Endodermal cell (in vitro differentiated cells): Measurements from ENCODE around the gene SMG6. TPM values are rescaled to one million over a fixed set of nuclear protein-coding genes. Genes with fewer than 3 reads are reported as not detected.
"Not testable (repeated sequence)": the region's sequence is repeated elsewhere in the genome, so short reads cannot be mapped to it uniquely, and the experiment has no call there.

ENCODE experiments used
- DNase-seq: peaks from one replicate; pipeline ENCODE4 v3.0.0-alpha.2; 2017
- H3K27ac ChIP-seq: 2 replicates; pipeline ENCODE4 v1.5.1; 2013; ENCODE audit warnings: mild to moderate bottlenecking, low read depth, low read length, moderate library complexity
- H3K27me3 ChIP-seq: 2 replicates; pipeline ENCODE4 v1.6.1; 2013; ENCODE audit warnings: mild to moderate bottlenecking, low read length, moderate library complexity; ENCODE audit not compliant: insufficient read depth, control insufficient read depth, poor library complexity, severe bottlenecking
- H3K36me3 ChIP-seq: 2 replicates; pipeline ENCODE4 v1.7.0; 2013; ENCODE audit warnings: mild to moderate bottlenecking, low read length, moderate library complexity; ENCODE audit not compliant: control insufficient read depth, insufficient read depth
- H3K4me1 ChIP-seq: one replicate; pipeline ENCODE4 v1.7.0; 2013; ENCODE audit warnings: low read length; ENCODE audit not compliant: control insufficient read depth, insufficient read depth
- H3K4me3 ChIP-seq: 2 replicates; pipeline ENCODE4 v1.5.1; 2013; ENCODE audit warnings: mild to moderate bottlenecking, low read length, moderate library complexity
- H3K9ac ChIP-seq: 2 replicates; pipeline ENCODE4 v1.6.1; 2013; ENCODE audit warnings: mild to moderate bottlenecking, low read length, moderate library complexity; ENCODE audit not compliant: poor library complexity, severe bottlenecking; ENCODE audit errors: extremely low read depth
- H3K9me3 ChIP-seq: 2 replicates; pipeline ENCODE4 v1.6.1; 2013; ENCODE audit warnings: mild to moderate bottlenecking, low read length, moderate library complexity; ENCODE audit not compliant: control insufficient read depth
- H3K27ac Mint-ChIP-seq: 2 replicates; pipeline ENCODE4 v1.8.0; 2020; ENCODE audit warnings: mixed read lengths
- H3K27me3 Mint-ChIP-seq: 2 replicates; pipeline ENCODE4 v1.8.0; 2021; ENCODE audit warnings: mild to moderate bottlenecking, mixed read lengths; ENCODE audit not compliant: insufficient read depth
- H3K36me3 Mint-ChIP-seq: 2 replicates; pipeline ENCODE4 v1.8.0; 2020; ENCODE audit warnings: low read depth, mixed read lengths
- H3K4me1 Mint-ChIP-seq: 2 replicates; pipeline ENCODE4 v1.8.0; 2020; ENCODE audit warnings: mixed read lengths
- H3K4me3 Mint-ChIP-seq: 2 replicates; pipeline ENCODE4 v1.8.0; 2020; ENCODE audit warnings: mild to moderate bottlenecking, moderate library complexity, mixed read lengths
- H3K9me3 Mint-ChIP-seq: 2 replicates; pipeline ENCODE4 v1.8.0; 2020; ENCODE audit warnings: mild to moderate bottlenecking, mixed read lengths
- WGBS, 2 experiments: methylation state at CpG; one replicate each; pipeline versions ENCODE4 v1.1.5 to v1.1.7; 2013; ENCODE audit warnings: missing lambda C conversion rate in 2 of 2, mixed read lengths in 1 of 2; ENCODE audit not compliant: insufficient coverage in 1 of 2, insufficient read length in 1 of 2; 5-methylcytosine and 5-hydroxymethylcytosine counted together
- total RNA-seq, 2 donors: library from RNA; stranded (reverse); fragmentation: NEBNext Ultra II Directional in 1 of 2; extraction: Animal tissue kit (Norgen Biotek cat#: 25700) in 1 of 2; gene quantifications; 2 replicates in 1 of 2; 3 replicates in 1 of 2; pipeline ENCODE4 v1.2.1, GENCODE V29; 2021
- TF ChIP-seq, protein P1 (sequence below): fragments of 200-600 bp; sonication (generic); conservative IDR thresholded peaks from 2 replicates; pipeline ENCODE4 v1.5.0; 2021; ENCODE audit warnings: antibody characterized with exemption, mild to moderate bottlenecking

Gene SMG6
- total RNA-seq, 2 donors from 2014 or later = 44.3 to 56.7 TPM

DNA sequence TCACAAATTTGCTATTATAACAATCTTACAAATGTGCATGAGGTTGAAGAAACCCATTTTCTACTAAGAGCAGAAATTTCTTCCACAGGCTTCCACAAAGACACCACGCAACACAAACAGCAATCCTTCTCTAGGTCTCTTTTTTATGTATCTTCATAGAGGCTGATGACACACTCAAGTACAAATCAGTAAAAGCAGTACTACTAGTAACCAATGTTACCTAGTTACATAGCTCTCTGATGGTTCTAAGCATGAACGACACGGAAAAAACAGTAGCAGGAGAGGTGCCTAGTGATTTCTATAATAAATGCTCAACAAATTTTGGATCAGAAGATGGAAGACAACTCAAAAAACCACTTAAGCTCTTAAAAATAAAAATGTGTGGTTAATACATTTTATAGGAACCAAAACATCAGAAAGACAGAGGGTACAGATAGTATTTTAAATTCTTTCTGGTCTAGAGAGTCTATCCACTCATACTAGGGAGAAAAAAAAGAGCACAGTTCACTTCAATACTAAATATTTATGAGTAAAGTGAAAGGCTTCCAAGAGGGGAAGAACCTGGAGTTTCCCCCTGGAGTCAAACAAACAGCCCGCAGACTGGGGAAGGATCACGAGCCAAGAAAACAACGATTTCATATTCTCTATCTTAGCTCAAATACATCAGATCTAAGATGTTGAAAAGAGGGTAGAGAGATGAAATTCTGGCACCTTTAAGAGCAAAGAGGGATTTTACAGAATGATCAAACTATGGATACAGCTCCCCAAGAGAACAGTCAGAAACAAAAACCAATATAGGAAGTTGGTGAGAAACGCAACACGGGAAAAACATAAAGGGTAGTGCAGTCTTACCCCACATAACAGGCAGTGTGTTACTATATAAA is 40.2 kb downstream of the SMG6 start:
- H3K36me3 ChIP-seq = peaks cover 79% of the 10 kb centered on the region
- H3K9me3 ChIP-seq = no peaks in the 10 kb centered on the region
- no peaks in the 10 kb centered on the region for H3K9me3 Mint-ChIP-seq
- peaks cover 63% of the 10 kb centered on the region for H3K36me3 Mint-ChIP-seq
- no peak overlapping the region for H3K27ac Mint-ChIP-seq
- H3K27me3 Mint-ChIP-seq = no peaks in the 10 kb centered on the region
- H3K9ac ChIP-seq = no peak overlapping the region
- DNase-seq = no peak
- H3K27me3 ChIP-seq = no peaks in the 10 kb centered on the region
- H3K27ac ChIP-seq = no peak overlapping the region
- TF ChIP-seq, protein P1, sequence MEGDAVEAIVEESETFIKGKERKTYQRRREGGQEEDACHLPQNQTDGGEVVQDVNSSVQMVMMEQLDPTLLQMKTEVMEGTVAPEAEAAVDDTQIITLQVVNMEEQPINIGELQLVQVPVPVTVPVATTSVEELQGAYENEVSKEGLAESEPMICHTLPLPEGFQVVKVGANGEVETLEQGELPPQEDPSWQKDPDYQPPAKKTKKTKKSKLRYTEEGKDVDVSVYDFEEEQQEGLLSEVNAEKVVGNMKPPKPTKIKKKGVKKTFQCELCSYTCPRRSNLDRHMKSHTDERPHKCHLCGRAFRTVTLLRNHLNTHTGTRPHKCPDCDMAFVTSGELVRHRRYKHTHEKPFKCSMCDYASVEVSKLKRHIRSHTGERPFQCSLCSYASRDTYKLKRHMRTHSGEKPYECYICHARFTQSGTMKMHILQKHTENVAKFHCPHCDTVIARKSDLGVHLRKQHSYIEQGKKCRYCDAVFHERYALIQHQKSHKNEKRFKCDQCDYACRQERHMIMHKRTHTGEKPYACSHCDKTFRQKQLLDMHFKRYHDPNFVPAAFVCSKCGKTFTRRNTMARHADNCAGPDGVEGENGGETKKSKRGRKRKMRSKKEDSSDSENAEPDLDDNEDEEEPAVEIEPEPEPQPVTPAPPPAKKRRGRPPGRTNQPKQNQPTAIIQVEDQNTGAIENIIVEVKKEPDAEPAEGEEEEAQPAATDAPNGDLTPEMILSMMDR = no peak
- no peaks in the 10 kb centered on the region for H3K4me1 ChIP-seq
- WGBS, 2 experiments = 93 to 100% methylated on average over 2 to 6 of the region's 8 CpGs
- H3K4me3 ChIP-seq = no peak overlapping the region
- peaks cover 27% of the 10 kb centered on the region for H3K4me1 Mint-ChIP-seq
- H3K4me3 Mint-ChIP-seq = no peak overlapping the region

- no peaks in the 10 kb centered on the region for H3K9me3 Mint-ChIP-seq
- WGBS, 2 experiments = 99 to 100% methylated on average over 1 to 2 of the region's 2 CpGs
- peaks cover 66% of the 10 kb centered on the region for H3K36me3 Mint-ChIP-seq
- H3K27ac Mint-ChIP-seq = no peak overlapping the region
- Histone ChIP-seq H3K4me1 (no peaks in the 10 kb centered on the region), H3K9ac (no peak overlapping the region), H3K27me3 (no peaks in the 10 kb centered on the region), H3K36me3 (peaks cover 76% of the 10 kb centered on the region), H3K4me3 (no peak overlapping the region), H3K9me3 (no peaks in the 10 kb centered on the region), H3K27ac (no peak overlapping the region)
- peaks cover 27% of the 10 kb centered on the region for H3K4me1 Mint-ChIP-seq
- no peak overlapping the region for H3K4me3 Mint-ChIP-seq
- DNase-seq = no peak
- no peaks in the 10 kb centered on the region for H3K27me3 Mint-ChIP-seq
- TF ChIP-seq, protein P1 = no peak
These were observed 41.4 kb downstream of the SMG6 start for GRCh38 chr17:2262135-2262587.

DNA sequence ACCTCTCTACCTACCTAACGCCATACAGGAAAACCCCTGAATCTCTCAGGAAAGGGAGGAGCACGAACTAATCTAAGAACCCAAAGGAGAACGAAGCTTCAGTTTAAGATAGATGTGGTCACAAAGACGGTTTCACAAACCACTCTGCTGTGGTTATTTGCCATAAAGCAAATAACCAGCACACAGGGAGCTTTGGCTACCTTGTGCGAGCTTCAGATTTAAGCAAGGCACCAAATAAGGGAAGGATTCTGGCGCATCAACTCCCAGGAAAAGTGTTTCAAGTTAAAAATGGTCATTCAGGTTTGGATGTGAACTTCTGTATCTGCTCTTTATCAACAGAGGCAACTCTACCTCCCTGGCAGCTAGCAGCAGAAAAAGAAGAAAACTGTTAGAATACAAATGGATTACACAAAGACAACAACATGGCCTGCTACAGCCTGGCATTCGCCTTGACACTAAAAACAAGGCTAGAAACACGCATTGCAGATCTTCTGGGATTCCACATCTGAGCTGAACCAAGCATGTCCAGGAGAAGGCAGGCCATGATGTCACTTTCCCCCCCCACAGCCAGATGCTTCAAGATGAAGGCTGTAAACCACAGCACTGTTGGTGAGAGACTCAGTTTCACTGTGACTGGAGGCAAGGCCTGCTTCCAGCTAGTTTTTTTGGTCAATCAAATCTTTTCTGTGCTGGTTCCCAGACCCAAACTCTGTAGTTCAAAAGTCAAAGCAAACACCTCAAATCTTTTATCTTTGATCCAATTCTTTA is 43.6 kb downstream of the SMG6 start:
- TF ChIP-seq, protein P1 = no peak
- DNase-seq = no peak
- Mint-ChIP-seq H3K36me3 (peaks cover 63% of the 10 kb centered on the region), H3K27me3 (no peaks in the 10 kb centered on the region), H3K4me3 (no peak overlapping the region), H3K9me3 (peaks cover 3% of the 10 kb centered on the region), H3K27ac (peak overlapping the region; percentile 49), H3K4me1 (peaks cover 27% of the 10 kb centered on the region)
- Histone ChIP-seq H3K27ac (no peak overlapping the region), H3K9me3 (no peaks in the 10 kb centered on the region), H3K4me1 (no peaks in the 10 kb centered on the region), H3K27me3 (no peaks in the 10 kb centered on the region), H3K36me3 (peaks cover 63% of the 10 kb centered on the region), H3K4me3 (no peak overlapping the region), H3K9ac (no peak overlapping the region)
- 93 to 95% methylated on average over 6 to 8 of the region's 8 CpGs for WGBS, 2 experiments

DNA sequence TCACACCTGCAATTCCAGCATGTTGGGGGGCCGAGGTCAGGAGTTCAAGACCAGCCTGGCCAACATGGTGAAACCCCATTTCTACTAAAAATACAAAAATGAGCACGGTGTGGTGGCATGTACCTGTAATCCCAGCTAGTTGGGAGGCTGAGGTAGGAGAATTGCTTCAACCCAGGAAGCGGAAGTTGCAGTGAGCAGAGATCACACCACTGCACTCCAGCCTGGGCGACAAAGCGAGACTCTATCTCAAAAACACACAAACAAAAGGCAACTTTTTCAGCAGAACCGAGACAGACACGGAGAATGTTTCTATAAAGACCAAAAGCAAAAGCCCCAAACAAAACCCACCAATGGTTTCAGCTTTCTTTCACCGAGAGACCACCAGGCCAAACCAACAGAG is 44.8 kb downstream of the SMG6 start:
- not testable (repeated sequence) for H3K4me3 Mint-ChIP-seq, H3K4me3 ChIP-seq, H3K27me3 ChIP-seq, DNase-seq, H3K9me3 Mint-ChIP-seq, H3K9ac ChIP-seq, H3K4me1 ChIP-seq, H3K27me3 Mint-ChIP-seq, H3K9me3 ChIP-seq, H3K27ac Mint-ChIP-seq, H3K27ac ChIP-seq
- peaks cover 66% of the 10 kb centered on the region for H3K36me3 Mint-ChIP-seq
- peaks cover 63% of the 10 kb centered on the region for H3K36me3 ChIP-seq
- peaks cover 24% of the 10 kb centered on the region for H3K4me1 Mint-ChIP-seq
- WGBS, 2 experiments = 80 to 97% methylated on average over 1 to 8 of the region's 8 CpGs
